ENCODE data around the gene COX10.

COX10 gene

GRCh38 chr17:14098246-14098645 lies 28.9 kb downstream of the COX10 start:
- no peak overlapping the region for H3K9ac ChIP-seq (ENCODE audit: low read length)
- H3K4me3 ChIP-seq (ENCODE audit: low read length) = no peak overlapping the region
- H3K27me3 ChIP-seq (ENCODE audit: low read depth, low read length) = no peaks in the 10 kb centered on the region
- H3K4me2 ChIP-seq (ENCODE audit: low read length) = no peak overlapping the region
- H3K36me3 ChIP-seq (replicated peaks; ENCODE audit: low read depth, low read length) = no peaks in the 10 kb centered on the region
- H3K9me3 ChIP-seq (ENCODE audit: insufficient read depth, low read length) = no peaks in the 10 kb centered on the region
- no peak overlapping the region for H3K27ac ChIP-seq (ENCODE audit: low read length)
- H4K20me1 ChIP-seq (ENCODE audit: insufficient read depth, low read length) = no peaks in the 10 kb centered on the region
- H3K79me2 ChIP-seq (ENCODE audit: low read length) = no peaks in the 10 kb centered on the region
- H2AFZ ChIP-seq (ENCODE audit: low read depth, low read length) = no peak overlapping the region
- H3K4me1 ChIP-seq (ENCODE audit: low read length) = no peaks in the 10 kb centered on the region
- TF ChIP-seq CTCF (IDR thresholded peaks at IDR 0.05; ENCODE audit: low read depth, low read length) (no peak), EZH2phosphoT487 (IDR thresholded peaks at IDR 0.05; ENCODE audit: low read depth) (no peak)

- Histone ChIP-seq H3K79me2 (ENCODE audit: low read length) (no peaks in the 10 kb centered on the region), H3K36me3 (replicated peaks; ENCODE audit: low read depth, low read length) (no peaks in the 10 kb centered on the region), H3K4me3 (ENCODE audit: low read length) (no peak overlapping the region), H4K20me1 (ENCODE audit: insufficient read depth, low read length) (no peaks in the 10 kb centered on the region), H3K27ac (ENCODE audit: low read length) (no peak overlapping the region), H3K9me3 (ENCODE audit: insufficient read depth, low read length) (no peaks in the 10 kb centered on the region), H3K9ac (ENCODE audit: low read length) (no peak overlapping the region), H2AFZ (ENCODE audit: low read depth, low read length) (no peak overlapping the region), H3K27me3 (ENCODE audit: low read depth, low read length) (no peaks in the 10 kb centered on the region), H3K4me2 (ENCODE audit: low read length) (no peak overlapping the region), H3K4me1 (ENCODE audit: low read length) (no peaks in the 10 kb centered on the region)
- TF ChIP-seq EZH2phosphoT487 (IDR thresholded peaks at IDR 0.05; ENCODE audit: low read depth) = no peak
- no peak for TF ChIP-seq CTCF (IDR thresholded peaks at IDR 0.05; ENCODE audit: low read depth, low read length)
Observed at GRCh38 chr17:14101976-14102375, 32.7 kb downstream of the COX10 start.

GRCh38 chr17:14103836-14104235 lies 34.5 kb downstream of the COX10 start:
- H3K27ac ChIP-seq (ENCODE audit: low read length) = no peak overlapping the region
- H3K27me3 ChIP-seq (ENCODE audit: low read depth, low read length) = no peaks in the 10 kb centered on the region
- H3K4me1 ChIP-seq (ENCODE audit: low read length) = no peaks in the 10 kb centered on the region
- TF ChIP-seq CTCF (IDR thresholded peaks at IDR 0.05; ENCODE audit: low read depth, low read length) (no peak), EZH2phosphoT487 (IDR thresholded peaks at IDR 0.05; ENCODE audit: low read depth) (no peak)
- H3K36me3 ChIP-seq (replicated peaks; ENCODE audit: low read depth, low read length) = no peaks in the 10 kb centered on the region
- no peaks in the 10 kb centered on the region for H4K20me1 ChIP-seq (ENCODE audit: insufficient read depth, low read length)
- no peaks in the 10 kb centered on the region for H3K79me2 ChIP-seq (ENCODE audit: low read length)
- no peak overlapping the region for H2AFZ ChIP-seq (ENCODE audit: low read depth, low read length)
- no peak overlapping the region for H3K4me2 ChIP-seq (ENCODE audit: low read length)
- H3K9ac ChIP-seq (ENCODE audit: low read length) = no peak overlapping the region
- H3K9me3 ChIP-seq (ENCODE audit: insufficient read depth, low read length) = no peaks in the 10 kb centered on the region
- H3K4me3 ChIP-seq (ENCODE audit: low read length) = no peak overlapping the region

- no peaks in the 10 kb centered on the region for H3K27me3 ChIP-seq (ENCODE audit: low read depth, low read length)
- H2AFZ ChIP-seq (ENCODE audit: low read depth, low read length) = no peak overlapping the region
- no peaks in the 10 kb centered on the region for H3K36me3 ChIP-seq (replicated peaks; ENCODE audit: low read depth, low read length)
- no peak overlapping the region for H3K4me3 ChIP-seq (ENCODE audit: low read length)
- H3K4me2 ChIP-seq (ENCODE audit: low read length) = no peak overlapping the region
- H4K20me1 ChIP-seq (ENCODE audit: insufficient read depth, low read length) = no peaks in the 10 kb centered on the region
- TF ChIP-seq EZH2phosphoT487 (IDR thresholded peaks at IDR 0.05; ENCODE audit: low read depth) (no peak), CTCF (IDR thresholded peaks at IDR 0.05; ENCODE audit: low read depth, low read length) (no peak)
- no peaks in the 10 kb centered on the region for H3K4me1 ChIP-seq (ENCODE audit: low read length)
- H3K9me3 ChIP-seq (ENCODE audit: insufficient read depth, low read length) = no peaks in the 10 kb centered on the region
- H3K27ac ChIP-seq (ENCODE audit: low read length) = no peak overlapping the region
- H3K79me2 ChIP-seq (ENCODE audit: low read length) = peaks cover 3% of the 10 kb centered on the region; the same call in 1 of the 2 replicates
- no peak overlapping the region for H3K9ac ChIP-seq (ENCODE audit: low read length)
Observed at GRCh38 chr17:14104734-14105133, 35.4 kb downstream of the COX10 start.

Measured in OCI-LY3 (cell line).